ENCODE results near the gene CEP126.
A peak's percentile ranks its signal among the peaks of the same experiment; 100 is the strongest.

Gene CEP126

DNA sequence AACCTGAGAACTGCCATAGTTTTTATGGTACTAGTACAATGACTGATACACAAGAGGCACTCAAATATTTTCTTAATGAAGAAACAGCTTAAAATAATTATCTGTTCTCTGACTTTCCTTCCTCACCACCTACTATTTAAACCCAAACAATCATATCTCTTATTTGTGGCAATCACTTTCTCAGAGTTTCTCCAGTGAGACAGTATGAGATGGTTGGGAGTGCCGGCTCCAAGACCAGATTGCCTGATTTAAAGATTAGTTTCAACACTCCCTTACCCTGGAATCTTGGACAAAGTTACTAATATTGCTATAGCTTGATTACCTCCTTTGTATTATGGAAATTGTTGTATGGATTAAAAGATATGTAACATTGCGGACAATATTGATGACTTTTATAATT is 5.7 kb upstream of the CEP126 start:
- Histone ChIP-seq H3K36me3 (no peaks in the 10 kb centered on the region), H3K27me3 (peaks cover 15% of the 10 kb centered on the region), H3K9me3 (no peaks in the 10 kb centered on the region), H3K4me3 (ENCODE audit: low read depth, low read length) (no peak overlapping the region), H3K4me1 (no peaks in the 10 kb centered on the region)
- no peak for DNase-seq
- TF ChIP-seq, protein P1, sequence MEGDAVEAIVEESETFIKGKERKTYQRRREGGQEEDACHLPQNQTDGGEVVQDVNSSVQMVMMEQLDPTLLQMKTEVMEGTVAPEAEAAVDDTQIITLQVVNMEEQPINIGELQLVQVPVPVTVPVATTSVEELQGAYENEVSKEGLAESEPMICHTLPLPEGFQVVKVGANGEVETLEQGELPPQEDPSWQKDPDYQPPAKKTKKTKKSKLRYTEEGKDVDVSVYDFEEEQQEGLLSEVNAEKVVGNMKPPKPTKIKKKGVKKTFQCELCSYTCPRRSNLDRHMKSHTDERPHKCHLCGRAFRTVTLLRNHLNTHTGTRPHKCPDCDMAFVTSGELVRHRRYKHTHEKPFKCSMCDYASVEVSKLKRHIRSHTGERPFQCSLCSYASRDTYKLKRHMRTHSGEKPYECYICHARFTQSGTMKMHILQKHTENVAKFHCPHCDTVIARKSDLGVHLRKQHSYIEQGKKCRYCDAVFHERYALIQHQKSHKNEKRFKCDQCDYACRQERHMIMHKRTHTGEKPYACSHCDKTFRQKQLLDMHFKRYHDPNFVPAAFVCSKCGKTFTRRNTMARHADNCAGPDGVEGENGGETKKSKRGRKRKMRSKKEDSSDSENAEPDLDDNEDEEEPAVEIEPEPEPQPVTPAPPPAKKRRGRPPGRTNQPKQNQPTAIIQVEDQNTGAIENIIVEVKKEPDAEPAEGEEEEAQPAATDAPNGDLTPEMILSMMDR (IDR thresholded peaks at IDR 0.05; ENCODE audit: low read depth, low read length), result no peak

DNA sequence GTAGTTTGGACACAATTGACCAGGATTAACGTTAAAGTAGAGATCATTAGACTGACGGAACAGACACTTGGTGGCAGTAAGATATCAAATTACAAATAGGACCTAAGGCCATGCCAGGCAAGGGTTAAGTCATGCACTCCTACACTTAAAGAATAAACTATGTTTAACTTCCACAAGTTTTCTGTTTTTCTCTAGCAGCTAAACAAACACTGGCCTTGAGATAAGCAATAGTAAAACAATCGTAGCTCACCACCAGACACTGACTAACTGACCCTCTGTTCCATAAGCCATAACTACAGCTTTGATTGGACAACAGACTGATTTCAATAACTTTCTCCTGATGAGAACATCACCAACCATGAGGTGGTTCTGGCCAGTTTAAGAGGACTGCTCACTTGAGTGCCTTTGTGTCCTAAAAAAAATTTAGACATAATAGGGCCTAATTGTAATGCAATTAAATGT is 2.0 kb upstream of the CEP126 start:
- Histone ChIP-seq H3K36me3 (no peaks in the 10 kb centered on the region), H3K4me1 (0 out of 2 replicates have a peak, but pooled peaks cover 5% of the 10 kb centered on the region), H3K4me3 (ENCODE audit: low read depth, low read length) (no peak overlapping the region), H3K9me3 (no peaks in the 10 kb centered on the region), H3K27me3 (no peaks in the 10 kb centered on the region)
- no peak for DNase-seq
- TF ChIP-seq, protein P1 (IDR thresholded peaks at IDR 0.05; ENCODE audit: low read depth, low read length), result no peak

GRCh38 chr11:101913656-101914055 is 1.2 kb upstream of the CEP126 start:
- no peak for DNase-seq
- TF ChIP-seq, protein P1 (IDR thresholded peaks at IDR 0.05; ENCODE audit: low read depth, low read length), result no peak
- Histone ChIP-seq H3K27me3 (no peaks in the 10 kb centered on the region), H3K4me3 (ENCODE audit: low read depth, low read length) (no peak overlapping the region), H3K4me1 (0 out of 2 replicates have a peak, but pooled peaks cover 5% of the 10 kb centered on the region), H3K36me3 (no peaks in the 10 kb centered on the region), H3K9me3 (no peaks in the 10 kb centered on the region)

DNA sequence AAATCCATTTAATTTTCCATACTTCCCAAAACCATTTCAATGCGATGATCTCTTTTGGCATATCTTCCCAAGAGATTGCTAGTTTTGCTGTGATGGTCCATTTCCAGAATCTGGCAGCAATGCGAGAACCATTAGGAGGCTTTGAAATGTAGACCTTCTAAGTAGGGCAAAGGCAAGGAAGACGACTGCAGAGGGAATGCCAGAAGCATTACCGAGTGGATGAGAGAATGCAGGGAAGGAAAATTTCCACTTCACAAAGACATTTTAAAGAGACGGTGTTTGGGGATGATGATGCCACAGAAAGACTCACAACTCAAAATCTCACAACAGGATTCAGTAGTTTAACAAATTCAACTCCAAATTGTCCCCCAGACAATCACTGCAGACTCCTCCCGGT is 471 bp upstream of the CEP126 start:
- Histone ChIP-seq H3K4me1 (0 out of 2 replicates have a peak, but pooled peaks cover 5% of the 10 kb centered on the region), H3K9me3 (no peaks in the 10 kb centered on the region), H3K4me3 (ENCODE audit: low read depth, low read length) (peak overlapping the region; percentile 87), H3K36me3 (no peaks in the 10 kb centered on the region), H3K27me3 (no peaks in the 10 kb centered on the region)
- TF ChIP-seq, protein P1 (IDR thresholded peaks at IDR 0.05; ENCODE audit: low read depth, low read length), result no peak
- DNase-seq, result no peak

GRCh38 chr11:101915791-101916291 is 1.0 kb downstream of the CEP126 start:
- H3K27me3 ChIP-seq, result no peaks in the 10 kb centered on the region
- no peaks in the 10 kb centered on the region for H3K36me3 ChIP-seq
- H3K4me3 ChIP-seq (ENCODE audit: low read depth, low read length), result peak overlapping the region; percentile 87
- no peak for DNase-seq
- H3K9me3 ChIP-seq, result no peaks in the 10 kb centered on the region
- TF ChIP-seq, protein P1 (IDR thresholded peaks at IDR 0.05; ENCODE audit: low read depth, low read length), result no peak
- H3K4me1 ChIP-seq, result 0 out of 2 replicates have a peak, but pooled peaks cover 5% of the 10 kb centered on the region

GRCh38 chr11:101916422-101916821 is 1.6 kb downstream of the CEP126 start, which contains the start of gene ANGPTL5:
TSS of gene ANGPTL5 (minus strand) at chr11:101916522. CDS start at chr11:101907909, 8,613 bp downstream.
- H3K9me3 ChIP-seq, result no peaks in the 10 kb centered on the region
- TF ChIP-seq, protein P1 (IDR thresholded peaks at IDR 0.05; ENCODE audit: low read depth, low read length), result no peak
- peak within 1 kb of the TSS; percentile 87 for H3K4me3 ChIP-seq (ENCODE audit: low read depth, low read length)
- no peak for DNase-seq
- H3K36me3 ChIP-seq, result no peaks in the 10 kb centered on the region
- 0 out of 2 replicates have a peak, but pooled peaks cover 5% of the 10 kb centered on the region for H3K4me1 ChIP-seq
- H3K27me3 ChIP-seq, result no peaks in the 10 kb centered on the region

Measured in BE2C (cell line).